GM12878 (cell line): ENCODE results near the gene HID1.

ENCODE experiments used
- ASH2L ChIP-seq: fragments of 300-600, 200-600 bp; sonication (generic); IDR thresholded peaks from 2 replicates; pipeline ENCODE4 v1.6.1; 2017; ENCODE audit warnings: low read depth, mild to moderate bottlenecking, borderline replicate concordance
- CBX5 ChIP-seq: sonication (generic); IDR thresholded peaks from 2 replicates; pipeline ENCODE4 v1.6.1; 2016; ENCODE audit warnings: low read depth, moderate library complexity, mild to moderate bottlenecking, inconsistent platforms
- CHD1 ChIP-seq: IDR thresholded peaks from 2 replicates; pipeline ENCODE4 v1.6.1; 2012; ENCODE audit warnings: low read depth, low read length, improper control_type of control experiment
- JUND ChIP-seq: IDR thresholded peaks from 2 replicates; pipeline ENCODE4 v1.6.1; 2012; ENCODE audit warnings: low read depth, mild to moderate bottlenecking, low read length, improper control_type of control experiment, moderate library complexity
- PML ChIP-seq: IDR thresholded peaks from 2 replicates; pipeline ENCODE4 v1.6.1; 2012; ENCODE audit warnings: low read length, inconsistent platforms
- POLR2A ChIP-seq: IDR thresholded peaks from 2 replicates; pipeline ENCODE4 v1.6.1; 2011; ENCODE audit warnings: low read depth, mild to moderate bottlenecking, low read length
- POLR2AphosphoS5 ChIP-seq: IDR thresholded peaks from 2 replicates; pipeline ENCODE4 v1.6.1; 2011; ENCODE audit warnings: mild to moderate bottlenecking, low read length, inconsistent platforms
- RAD21 ChIP-seq: IDR thresholded peaks from 2 replicates; pipeline ENCODE4 v1.6.1; 2011; ENCODE audit warnings: mild to moderate bottlenecking, low read depth, low read length, moderate library complexity; ENCODE audit not compliant: insufficient read depth
- TF ChIP-seq, protein P1 (sequence below), 3 experiments: IDR thresholded peaks in 2 of 3; conservative IDR thresholded peaks in 1 of 3; 2 replicates each; pipeline ENCODE4 v1.5.1; 2011; ENCODE audit warnings: low read depth in 3 of 3, low read length in 3 of 3, mild to moderate bottlenecking in 3 of 3, control low read depth in 2 of 3, moderate library complexity in 2 of 3, inconsistent platforms in 1 of 3, mixed read lengths in 1 of 3; ENCODE audit not compliant: control insufficient read depth in 2 of 3, insufficient read depth in 1 of 3; ENCODE audit errors: extremely low read depth in 1 of 3
- TF ChIP-seq, protein P2 (sequence below): fragments of 450-650 bp; conservative IDR thresholded peaks from 2 replicates; pipeline ENCODE4 v1.6.1; 2017; ENCODE audit warnings: mild to moderate bottlenecking, moderate library complexity
- TF ChIP-seq, protein P3 (sequence below): IDR thresholded peaks from 2 replicates; pipeline ENCODE4 v1.6.1; 2011; ENCODE audit warnings: borderline replicate concordance, low read depth, mild to moderate bottlenecking, moderate library complexity, mixed read lengths, low read length; ENCODE audit not compliant: insufficient read depth; ENCODE audit errors: extremely low read length
- TF ChIP-seq, protein P4 (sequence below): IDR thresholded peaks from 2 replicates; pipeline ENCODE4 v1.6.1; 2012; ENCODE audit warnings: low read depth, low read length, improper control_type of control experiment

DNA sequence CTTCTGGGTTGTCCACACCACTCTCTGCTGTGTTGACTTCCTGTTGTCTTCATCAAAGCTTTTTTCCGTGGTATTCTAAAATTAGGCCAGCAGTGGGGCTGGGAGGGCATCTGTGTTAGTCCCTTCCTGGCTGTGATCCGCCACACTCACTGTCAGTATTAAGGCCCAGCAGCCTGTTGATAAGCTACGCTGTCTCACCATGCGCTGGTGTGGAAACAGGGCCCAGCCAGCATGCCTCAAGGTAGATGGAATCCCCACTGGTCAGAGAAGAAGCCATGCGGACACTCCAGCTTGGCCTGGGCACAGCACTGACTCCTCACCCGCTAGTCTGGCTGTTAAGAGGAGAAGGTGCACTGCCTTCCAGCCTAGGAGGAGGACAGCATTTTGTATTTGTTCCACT, 26.2 kb upstream of the HID1 start:
- TF ChIP-seq JUND (no peak), CBX5 (no peak), RAD21 (no peak), ASH2L (no peak), PML (no peak), POLR2AphosphoS5 (no peak), POLR2A (no peak), CHD1 (no peak)
- TF ChIP-seq, protein P1, sequence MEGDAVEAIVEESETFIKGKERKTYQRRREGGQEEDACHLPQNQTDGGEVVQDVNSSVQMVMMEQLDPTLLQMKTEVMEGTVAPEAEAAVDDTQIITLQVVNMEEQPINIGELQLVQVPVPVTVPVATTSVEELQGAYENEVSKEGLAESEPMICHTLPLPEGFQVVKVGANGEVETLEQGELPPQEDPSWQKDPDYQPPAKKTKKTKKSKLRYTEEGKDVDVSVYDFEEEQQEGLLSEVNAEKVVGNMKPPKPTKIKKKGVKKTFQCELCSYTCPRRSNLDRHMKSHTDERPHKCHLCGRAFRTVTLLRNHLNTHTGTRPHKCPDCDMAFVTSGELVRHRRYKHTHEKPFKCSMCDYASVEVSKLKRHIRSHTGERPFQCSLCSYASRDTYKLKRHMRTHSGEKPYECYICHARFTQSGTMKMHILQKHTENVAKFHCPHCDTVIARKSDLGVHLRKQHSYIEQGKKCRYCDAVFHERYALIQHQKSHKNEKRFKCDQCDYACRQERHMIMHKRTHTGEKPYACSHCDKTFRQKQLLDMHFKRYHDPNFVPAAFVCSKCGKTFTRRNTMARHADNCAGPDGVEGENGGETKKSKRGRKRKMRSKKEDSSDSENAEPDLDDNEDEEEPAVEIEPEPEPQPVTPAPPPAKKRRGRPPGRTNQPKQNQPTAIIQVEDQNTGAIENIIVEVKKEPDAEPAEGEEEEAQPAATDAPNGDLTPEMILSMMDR (IDR thresholded peaks at IDR 0.05 in 2 of 3, conservative IDR thresholded peaks at IDR 0.05 in 1 of 3; ENCODE audit: control insufficient read depth in 2 of 3, extremely low read depth in 1 of 3, insufficient read depth in 1 of 3, low read depth in 3 of 3, low read length in 3 of 3): no peak
- TF ChIP-seq, protein P2, sequence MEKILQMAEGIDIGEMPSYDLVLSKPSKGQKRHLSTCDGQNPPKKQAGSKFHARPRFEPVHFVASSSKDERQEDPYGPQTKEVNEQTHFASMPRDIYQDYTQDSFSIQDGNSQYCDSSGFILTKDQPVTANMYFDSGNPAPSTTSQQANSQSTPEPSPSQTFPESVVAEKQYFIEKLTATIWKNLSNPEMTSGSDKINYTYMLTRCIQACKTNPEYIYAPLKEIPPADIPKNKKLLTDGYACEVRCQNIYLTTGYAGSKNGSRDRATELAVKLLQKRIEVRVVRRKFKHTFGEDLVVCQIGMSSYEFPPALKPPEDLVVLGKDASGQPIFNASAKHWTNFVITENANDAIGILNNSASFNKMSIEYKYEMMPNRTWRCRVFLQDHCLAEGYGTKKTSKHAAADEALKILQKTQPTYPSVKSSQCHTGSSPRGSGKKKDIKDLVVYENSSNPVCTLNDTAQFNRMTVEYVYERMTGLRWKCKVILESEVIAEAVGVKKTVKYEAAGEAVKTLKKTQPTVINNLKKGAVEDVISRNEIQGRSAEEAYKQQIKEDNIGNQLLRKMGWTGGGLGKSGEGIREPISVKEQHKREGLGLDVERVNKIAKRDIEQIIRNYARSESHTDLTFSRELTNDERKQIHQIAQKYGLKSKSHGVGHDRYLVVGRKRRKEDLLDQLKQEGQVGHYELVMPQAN: no peak
- TF ChIP-seq, protein P3, sequence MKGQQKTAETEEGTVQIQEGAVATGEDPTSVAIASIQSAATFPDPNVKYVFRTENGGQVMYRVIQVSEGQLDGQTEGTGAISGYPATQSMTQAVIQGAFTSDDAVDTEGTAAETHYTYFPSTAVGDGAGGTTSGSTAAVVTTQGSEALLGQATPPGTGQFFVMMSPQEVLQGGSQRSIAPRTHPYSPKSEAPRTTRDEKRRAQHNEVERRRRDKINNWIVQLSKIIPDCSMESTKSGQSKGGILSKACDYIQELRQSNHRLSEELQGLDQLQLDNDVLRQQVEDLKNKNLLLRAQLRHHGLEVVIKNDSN: no peak
- TF ChIP-seq, protein P4, sequence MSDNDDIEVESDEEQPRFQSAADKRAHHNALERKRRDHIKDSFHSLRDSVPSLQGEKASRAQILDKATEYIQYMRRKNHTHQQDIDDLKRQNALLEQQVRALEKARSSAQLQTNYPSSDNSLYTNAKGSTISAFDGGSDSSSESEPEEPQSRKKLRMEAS: no peak
